ENCODE data around the gene CMTM4. TPM values are rescaled to one million over a fixed set of nuclear protein-coding genes. Genes with fewer than 3 reads are reported as not detected.

Gene CMTM4
- total RNA-seq, 1 experiment from 2014 or later: 77.8 TPM

GRCh38 chr16:66714654-66715307 is 18.2 kb upstream of the CMTM4 start:
- TF ChIP-seq POLR2AphosphoS5 (IDR thresholded peaks at IDR 0.05; ENCODE audit: low read depth, low read length) (no peak), SIN3A (IDR thresholded peaks at IDR 0.05; ENCODE audit: low read depth) (no peak), ZNF274 (IDR thresholded peaks at IDR 0.05; ENCODE audit: low read depth, low read length) (no peak), REST (IDR thresholded peaks at IDR 0.05; ENCODE audit: low read depth) (no peak), MAX (IDR thresholded peaks at IDR 0.05) (no peak), ZBTB33 (IDR thresholded peaks at IDR 0.05; ENCODE audit: extremely low read depth, insufficient replicate concordance, low read length) (no peak), EZH2 (IDR thresholded peaks at IDR 0.05) (no peak)
- Histone ChIP-seq H3K79me2 (ENCODE audit: insufficient read depth, low read length) (no peaks in the 10 kb centered on the region), H3K4me3 (replicated peaks in 1 of 2; ENCODE audit: low read depth in 1 of 2, low read length in 2 of 2) (no peak overlapping the region), H3K9me3 (ENCODE audit: control insufficient read depth in 1 of 2, insufficient read depth in 1 of 2, low read depth in 1 of 2, low read length in 2 of 2) (no peaks in the 10 kb centered on the region), H3K27ac (ENCODE audit: low read depth, low read length) (no peak overlapping the region), H3K27me3 (ENCODE audit: insufficient read depth, low read length) (no peaks in the 10 kb centered on the region), H3K4me1 (ENCODE audit: control insufficient read depth in 1 of 2, insufficient read depth in 2 of 2, low read length in 2 of 2) (no peaks in the 10 kb centered on the region), H2AFZ (ENCODE audit: low read depth, low read length, poor library complexity, severe bottlenecking) (no peak overlapping the region), H3K4me2 (ENCODE audit: low read length) (no peak overlapping the region), H4K20me1 (ENCODE audit: insufficient read depth) (no peaks in the 10 kb centered on the region), H3K9me2 (ENCODE audit: insufficient read depth) (no peaks in the 10 kb centered on the region), H3K9ac (ENCODE audit: low read length) (no peak overlapping the region), H3K36me3 (ENCODE audit: control insufficient read depth in 1 of 2, insufficient read depth in 2 of 2, low read length in 2 of 2) (no peaks in the 10 kb centered on the region)
- POLR2A ChIA-PET: no interaction called here
- CTCF ChIA-PET: no interaction called here
- DNase-seq (ENCODE audit: low read depth, low spot score): no peak
- no peak for ATAC-seq
- intact Hi-C loops (cut with micrococcal nuclease): no loop called here
- RAD21 ChIA-PET (ENCODE audit: low non-redundant PET in 1 of 2, low total read pairs in 2 of 2, uncharacterized antibody in 2 of 2, unreplicated experiment in 2 of 2): no interaction called here
- no TSS peak for BruUV-seq (replicated peaks)

All from HCT116 (cell line).